ENCODE results near the gene SNX30. TPM values are rescaled to one million over a fixed set of nuclear protein-coding genes. Genes with fewer than 3 reads are reported as not detected.

The SNX30 gene
- total RNA-seq, 1 experiment from 2014 or later, result 6.4 TPM

DNA sequence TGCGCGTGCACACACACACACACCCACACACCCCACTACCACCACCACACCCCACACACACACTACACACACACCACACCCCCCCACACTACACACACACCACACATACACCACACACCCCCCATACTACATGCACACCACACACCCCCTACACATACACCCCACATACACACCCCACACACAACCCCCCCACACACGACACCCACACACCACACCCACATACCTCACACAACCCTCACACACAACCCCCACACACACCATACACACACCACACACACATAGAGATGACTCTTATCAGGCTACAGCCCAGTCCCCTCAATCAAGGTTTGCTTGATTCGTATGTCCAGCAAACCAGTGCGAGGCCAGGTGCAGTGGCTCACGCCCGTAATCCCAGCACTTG, 114.4 kb downstream of the SNX30 start:
- no peak overlapping the region for H2AFZ ChIP-seq (ENCODE audit: low read length)
- ATAC-seq (no peak), DNase-seq (no peak)
- H4K20me1 ChIP-seq (ENCODE audit: low read length), result no peaks in the 10 kb centered on the region
- H3K9me2 ChIP-seq (replicated peaks; ENCODE audit: low read length), result no peaks in the 10 kb centered on the region
- no peak overlapping the region for H3K4me2 ChIP-seq (ENCODE audit: low read length)
- H3K9ac ChIP-seq (ENCODE audit: low read length), result no peak overlapping the region
- no peaks in the 10 kb centered on the region for H3K79me2 ChIP-seq (ENCODE audit: low read length)
- H3K36me3 ChIP-seq (ENCODE audit: low read depth, low read length), result no peaks in the 10 kb centered on the region
- H3K27me3 ChIP-seq (ENCODE audit: low read length), result no peaks in the 10 kb centered on the region
- H3F3A ChIP-seq (ENCODE audit: low read length, unreplicated experiment), result peaks cover 11% of the 10 kb centered on the region
- no peaks in the 10 kb centered on the region for H3K9me3 ChIP-seq (ENCODE audit: low read length)
- POLR2A ChIA-PET (ENCODE audit: unreplicated experiment), result no interaction called here
- CTCF ChIA-PET, result no interaction called here
- BruUV-seq (replicated peaks), result no TSS peak
- TF ChIP-seq EZH2 (IDR thresholded peaks at IDR 0.05; ENCODE audit: low read length, unreplicated experiment) (no peak), CTCF (conservative IDR thresholded peaks at IDR 0.05; ENCODE audit: low read depth, low read length) (no peak), EZH2phosphoT487 (IDR thresholded peaks at IDR 0.05; ENCODE audit: borderline replicate concordance, low read length) (no peak)
- peaks cover 27% of the 10 kb centered on the region for H3K4me1 ChIP-seq (ENCODE audit: insufficient read depth, low read length)
- H3K4me3 ChIP-seq (ENCODE audit: low read length), result no peak overlapping the region
- H3K27ac ChIP-seq (ENCODE audit: low read length), result no peak overlapping the region
- intact Hi-C loops (cut with micrococcal nuclease), result no loop called here

GRCh38 chr9:112866662-112867274, 116.2 kb downstream of the SNX30 start:
- ChIA-PET POLR2A (ENCODE audit: unreplicated experiment) (interaction anchor here (0.7 kb wide), 1 partner anchor 18 kb away, joined by 23 read pairs; no protein-coding TSS in a partner anchor), CTCF (no interaction called here)
- peak; percentile 79 for DNase-seq
- BruUV-seq (replicated peaks), result no TSS peak
- Histone ChIP-seq H3K27ac (ENCODE audit: low read length) (peak overlapping the region; percentile 100), H3K9me3 (ENCODE audit: low read length) (no peaks in the 10 kb centered on the region), H3K9ac (ENCODE audit: low read length) (no peak overlapping the region), H3K27me3 (ENCODE audit: low read length) (no peaks in the 10 kb centered on the region), H3K4me1 (ENCODE audit: insufficient read depth, low read length) (peaks cover 39% of the 10 kb centered on the region), H3K36me3 (ENCODE audit: low read depth, low read length) (no peaks in the 10 kb centered on the region), H3K4me3 (ENCODE audit: low read length) (no peak overlapping the region), H3K4me2 (ENCODE audit: low read length) (peak overlapping the region; percentile 44; the same call in 1 of the 2 replicates), H3K9me2 (replicated peaks; ENCODE audit: low read length) (no peaks in the 10 kb centered on the region), H3F3A (ENCODE audit: low read length, unreplicated experiment) (peaks cover 11% of the 10 kb centered on the region), H3K79me2 (ENCODE audit: low read length) (no peaks in the 10 kb centered on the region), H4K20me1 (ENCODE audit: low read length) (no peaks in the 10 kb centered on the region), H2AFZ (ENCODE audit: low read length) (0 out of 2 replicates have a peak overlapping the region, but pooled peaks have one; percentile 18)
- TF ChIP-seq EZH2 (IDR thresholded peaks at IDR 0.05; ENCODE audit: low read length, unreplicated experiment) (no peak), EZH2phosphoT487 (IDR thresholded peaks at IDR 0.05; ENCODE audit: borderline replicate concordance, low read length) (no peak), CTCF (conservative IDR thresholded peaks at IDR 0.05; ENCODE audit: low read depth, low read length) (no peak)
- intact Hi-C loops (cut with micrococcal nuclease), result loop anchor here (1.0 kb wide), 1 partner anchor 37 kb away; no protein-coding TSS in a partner anchor
- ATAC-seq, result peak; percentile 8
